IMR-90 (cell line): ENCODE results near the gene NEIL3.

ENCODE experiments used
- BHLHE40 ChIP-seq: fragments of 150-350 bp; IDR thresholded peaks from 2 replicates; pipeline ENCODE4 v1.6.1; 2016; ENCODE audit warnings: mild to moderate bottlenecking, low read depth, low read length
- CTCF ChIP-seq: conservative IDR thresholded peaks from 2 replicates; pipeline ENCODE4 v1.5.1; 2012; ENCODE audit warnings: mild to moderate bottlenecking, low read depth, low read length, improper control_type of control experiment
- FOS ChIP-seq: fragments of 150-350 bp; IDR thresholded peaks from 2 replicates; pipeline ENCODE4 v1.6.1; 2016; ENCODE audit warnings: low read depth, low read length
- MAFK ChIP-seq: IDR thresholded peaks from 2 replicates; pipeline ENCODE4 v1.6.1; 2012; ENCODE audit warnings: low read depth, low read length, improper control_type of control experiment
- MXI1 ChIP-seq: IDR thresholded peaks from 2 replicates; pipeline ENCODE4 v1.6.1; 2012; ENCODE audit warnings: low read depth, mild to moderate bottlenecking, low read length, moderate library complexity, borderline replicate concordance
- POLR2A ChIP-seq: IDR thresholded peaks from 2 replicates; pipeline ENCODE4 v1.6.1; 2012; ENCODE audit warnings: mild to moderate bottlenecking, low read depth, low read length
- RAD21 ChIP-seq: IDR thresholded peaks from 2 replicates; pipeline ENCODE4 v1.6.1; 2012; ENCODE audit warnings: low read length, improper control_type of control experiment
- RCOR1 ChIP-seq: IDR thresholded peaks from 2 replicates; pipeline ENCODE4 v1.6.1; 2012; ENCODE audit warnings: mild to moderate bottlenecking, low read length, improper control_type of control experiment; ENCODE audit not compliant: insufficient replicate concordance
- RFX5 ChIP-seq: IDR thresholded peaks from 2 replicates; pipeline ENCODE4 v1.8.0; 2012; ENCODE audit warnings: low read depth, mild to moderate bottlenecking, low read length, moderate library complexity
- SMC3 ChIP-seq: fragments of 150-350 bp; IDR thresholded peaks from 2 replicates; pipeline ENCODE4 v1.6.1; 2016; ENCODE audit warnings: low read depth, mild to moderate bottlenecking, antibody characterized with exemption, low read length, moderate library complexity
- TF ChIP-seq, protein P1 (sequence below): fragments of 150-350 bp; IDR thresholded peaks from 2 replicates; pipeline ENCODE4 v1.6.1; 2017; ENCODE audit warnings: mild to moderate bottlenecking, antibody characterized with exemption, low read length, low read depth
- TF ChIP-seq, protein P2 (sequence below): fragments of 150-350 bp; IDR thresholded peaks from 2 replicates; pipeline ENCODE4 v1.6.1; 2016; ENCODE audit warnings: low read depth, mild to moderate bottlenecking, low read length, moderate library complexity, borderline replicate concordance

- TF ChIP-seq CTCF (no peak), POLR2A (no peak), SMC3 (no peak), MAFK (no peak), BHLHE40 (no peak), RAD21 (no peak), FOS (no peak), MXI1 (no peak), RFX5 (no peak), RCOR1 (no peak)
- TF ChIP-seq, protein P1, sequence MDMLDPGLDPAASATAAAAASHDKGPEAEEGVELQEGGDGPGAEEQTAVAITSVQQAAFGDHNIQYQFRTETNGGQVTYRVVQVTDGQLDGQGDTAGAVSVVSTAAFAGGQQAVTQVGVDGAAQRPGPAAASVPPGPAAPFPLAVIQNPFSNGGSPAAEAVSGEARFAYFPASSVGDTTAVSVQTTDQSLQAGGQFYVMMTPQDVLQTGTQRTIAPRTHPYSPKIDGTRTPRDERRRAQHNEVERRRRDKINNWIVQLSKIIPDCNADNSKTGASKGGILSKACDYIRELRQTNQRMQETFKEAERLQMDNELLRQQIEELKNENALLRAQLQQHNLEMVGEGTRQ = no peak
- TF ChIP-seq, protein P2, sequence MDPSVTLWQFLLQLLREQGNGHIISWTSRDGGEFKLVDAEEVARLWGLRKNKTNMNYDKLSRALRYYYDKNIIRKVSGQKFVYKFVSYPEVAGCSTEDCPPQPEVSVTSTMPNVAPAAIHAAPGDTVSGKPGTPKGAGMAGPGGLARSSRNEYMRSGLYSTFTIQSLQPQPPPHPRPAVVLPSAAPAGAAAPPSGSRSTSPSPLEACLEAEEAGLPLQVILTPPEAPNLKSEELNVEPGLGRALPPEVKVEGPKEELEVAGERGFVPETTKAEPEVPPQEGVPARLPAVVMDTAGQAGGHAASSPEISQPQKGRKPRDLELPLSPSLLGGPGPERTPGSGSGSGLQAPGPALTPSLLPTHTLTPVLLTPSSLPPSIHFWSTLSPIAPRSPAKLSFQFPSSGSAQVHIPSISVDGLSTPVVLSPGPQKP = no peak
These were observed 42.1 kb downstream of the NEIL3 start for GRCh38 chr4:177351622-177352244.
